SK-MEL-5 (cell line): ENCODE results near the gene CHST12. TPM values are rescaled to one million over a fixed set of nuclear protein-coding genes. Genes with fewer than 3 reads are reported as not detected.
"Not testable (repeated sequence)": the region's sequence is repeated elsewhere in the genome, so short reads cannot be mapped to it uniquely, and the experiment has no call there.

Experiments
- DNase-seq: peaks from one replicate; pipeline ENCODE4 v3.0.0-alpha.2; 2016; ENCODE audit warnings: low read depth, low spot score
- in situ Hi-C: cut with HindIII; loops from 2 replicates; pipeline ENCODE4 v1.10.0; 2016; ENCODE audit warnings: low sequenced_read_pairs, high pct_unique_total_duplicates, low pct_unique_long_range_greater_than_20kb
- total RNA-seq: library from RNA; depleted of rRNA; stranded (reverse); fragments of >200 nt; shearing (Covaris generic); gene quantifications from 2 replicates; pipeline ENCODE4 v1.2.3, GENCODE V29; 2014

The CHST12 gene
- total RNA-seq, 1 experiment from 2014 or later: 11.4 TPM

DNA sequence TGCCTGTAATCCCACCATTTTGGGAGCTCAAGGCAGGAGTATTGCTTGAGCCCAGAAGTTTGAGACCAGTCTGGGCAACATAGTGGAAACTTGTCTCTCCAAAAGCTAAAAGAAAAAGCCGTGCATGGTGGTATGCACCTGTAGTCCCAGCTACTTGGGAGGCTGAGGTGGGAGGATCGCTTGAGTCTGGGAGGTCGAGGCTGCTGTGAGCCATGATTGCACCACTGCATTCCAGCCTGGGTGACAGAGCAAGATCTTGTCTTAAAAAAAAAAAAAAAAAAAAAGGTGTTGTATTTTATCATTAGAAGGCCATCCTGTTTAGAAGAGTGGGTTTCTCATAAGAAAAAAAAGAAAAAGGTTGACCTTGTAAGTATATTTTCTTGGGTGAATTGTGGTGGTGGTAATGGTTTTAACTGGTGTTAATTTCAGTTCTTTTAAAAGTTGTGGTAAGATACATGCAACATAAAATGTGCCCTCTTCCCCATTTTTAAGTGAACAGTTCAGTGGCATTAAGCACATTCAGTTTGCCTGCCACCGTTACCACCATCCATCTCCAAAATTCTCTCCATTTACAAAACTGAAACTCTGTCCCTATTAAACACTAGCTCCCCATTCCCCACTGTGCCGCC is 38.1 kb downstream of the CHST12 start:
- in situ Hi-C loops: no loop called here
- DNase-seq: no peak

DNA sequence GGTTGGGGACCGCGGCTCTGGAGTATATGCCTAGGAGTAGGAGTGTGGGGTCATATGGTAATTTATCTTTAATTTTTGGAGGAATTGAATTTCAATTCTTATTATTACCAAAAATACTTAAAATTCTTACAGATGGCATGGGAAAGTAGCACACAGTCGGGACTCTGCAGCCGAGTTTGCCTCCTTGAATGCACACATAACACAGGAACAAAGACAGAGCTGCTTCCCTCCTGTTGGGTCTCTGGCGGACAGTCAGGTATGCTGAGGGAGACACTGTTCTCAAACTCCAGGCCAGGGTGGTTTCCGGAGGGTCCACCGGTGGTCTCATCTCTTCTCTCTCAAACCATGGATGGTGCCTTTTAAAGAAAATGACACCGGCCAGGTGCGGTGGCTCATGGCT is 40.1 kb downstream of the CHST12 start:
- DNase-seq: no peak
- in situ Hi-C loops: no loop called here

DNA sequence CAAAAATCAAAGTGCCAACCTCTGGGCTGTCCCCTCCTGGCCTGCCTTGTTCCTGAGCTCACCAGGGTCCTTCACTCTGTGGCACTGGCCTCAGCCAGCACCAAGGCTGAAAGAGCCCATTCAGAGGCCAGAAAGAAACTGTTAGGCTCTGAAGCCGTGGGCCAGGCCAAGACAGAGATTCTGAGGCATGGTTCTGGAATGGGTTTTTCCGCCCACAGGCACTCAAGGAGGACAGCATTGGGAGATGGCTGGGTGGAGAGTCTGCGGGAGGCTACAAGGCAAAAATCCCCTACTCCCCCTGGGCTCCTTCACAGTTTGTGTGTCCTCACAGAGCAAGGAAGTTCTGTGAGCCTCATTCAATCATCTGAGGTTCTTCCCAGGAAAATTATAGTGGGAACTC is 41.1 kb downstream of the CHST12 start:
- in situ Hi-C loops: no loop called here
- peak; percentile 17 for DNase-seq

GRCh38 chr7:2445047-2445446 is 41.6 kb downstream of the CHST12 start:
- in situ Hi-C loops: no loop called here
- DNase-seq: no peak

DNA sequence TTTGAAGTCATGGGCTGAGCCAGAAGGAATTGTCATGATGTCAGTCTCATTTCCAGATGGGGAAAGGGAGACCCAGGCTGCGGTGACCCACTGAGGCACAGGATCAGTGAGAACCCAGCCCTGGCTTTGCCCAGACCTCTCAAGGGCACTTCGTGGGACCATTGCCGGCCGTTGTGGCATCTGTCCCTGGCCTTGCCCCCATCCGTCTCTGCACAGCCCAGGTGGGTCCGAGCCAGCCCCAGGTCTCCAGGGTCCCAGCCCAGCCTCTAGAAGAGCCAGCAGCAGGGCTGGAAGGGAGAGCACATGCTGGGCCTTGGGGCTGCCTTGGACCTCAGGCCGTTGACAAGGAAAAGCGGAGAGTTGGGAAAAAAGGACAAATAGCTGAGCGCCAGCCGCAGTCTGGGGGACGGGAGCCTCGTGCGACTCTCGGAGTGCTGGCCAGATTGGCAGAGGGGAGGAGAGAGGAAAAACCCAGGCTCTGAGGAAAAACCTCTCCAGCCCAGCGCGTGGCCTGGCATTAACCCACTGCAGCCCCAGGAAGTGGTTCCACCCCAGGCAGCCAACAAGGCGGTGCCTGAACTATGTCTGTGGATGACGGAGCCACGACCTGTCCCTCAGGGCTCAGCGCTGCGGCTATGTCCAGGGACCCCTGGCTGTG is 42.6 kb downstream of the CHST12 start:
- DNase-seq: no peak
- in situ Hi-C loops: no loop called here

GRCh38 chr7:2446676-2447075 is 43.3 kb downstream of the CHST12 start:
- no peak for DNase-seq
- in situ Hi-C loops: no loop called here

DNA sequence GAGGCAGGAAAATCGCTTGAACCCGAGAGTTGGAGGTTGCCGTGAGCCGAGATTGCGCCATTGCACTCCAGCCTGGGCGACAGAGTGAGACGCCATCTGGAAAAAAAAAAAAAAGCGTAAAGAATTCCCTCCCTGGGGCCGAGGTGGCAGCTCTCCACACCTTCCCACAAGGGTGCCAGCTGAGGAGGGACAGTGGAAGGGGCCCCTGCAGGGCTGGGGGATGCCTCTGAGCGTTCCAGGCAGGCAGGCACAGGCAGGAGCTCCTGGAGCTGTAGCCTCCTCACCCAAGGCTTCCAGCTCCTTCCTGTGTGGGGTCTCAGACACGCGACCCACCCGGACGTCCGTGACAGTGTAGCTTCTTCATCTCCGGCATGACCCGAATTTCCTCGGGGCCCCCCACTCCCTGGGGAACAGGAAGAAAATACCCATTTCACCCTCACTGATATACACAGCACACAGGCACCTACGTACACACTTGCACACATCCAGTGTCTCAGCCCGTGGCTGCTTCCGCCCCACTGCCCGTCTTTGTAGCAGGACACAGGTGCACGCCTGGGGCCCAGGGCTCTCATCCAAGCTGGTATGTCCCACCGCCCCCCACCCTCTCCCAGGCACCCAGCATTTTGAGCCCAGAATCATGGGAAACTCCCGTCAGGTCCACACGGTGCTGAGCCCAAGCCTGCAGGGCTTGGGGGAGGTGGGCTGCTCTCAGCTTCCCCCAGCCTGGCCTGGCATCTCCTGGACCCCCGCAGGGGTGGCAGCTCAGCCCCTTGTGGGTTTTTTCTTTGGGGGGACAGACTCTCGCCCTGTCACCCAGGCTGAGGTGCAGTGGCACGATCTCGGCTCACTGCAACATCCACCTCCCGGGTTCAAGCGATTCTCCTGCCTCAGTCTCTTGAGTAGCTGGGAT is 47.0 kb downstream of the CHST12 start:
- no peak for DNase-seq
- in situ Hi-C loops: no loop called here

GRCh38 chr7:2451171-2452073 is 48.0 kb downstream of the CHST12 start:
- peak; percentile 86 for DNase-seq
- in situ Hi-C loops: no loop called here

- in situ Hi-C loops: no loop called here
- no peak for DNase-seq
Measured at GRCh38 chr7:2452074-2452507, 48.7 kb downstream of the CHST12 start.

DNA sequence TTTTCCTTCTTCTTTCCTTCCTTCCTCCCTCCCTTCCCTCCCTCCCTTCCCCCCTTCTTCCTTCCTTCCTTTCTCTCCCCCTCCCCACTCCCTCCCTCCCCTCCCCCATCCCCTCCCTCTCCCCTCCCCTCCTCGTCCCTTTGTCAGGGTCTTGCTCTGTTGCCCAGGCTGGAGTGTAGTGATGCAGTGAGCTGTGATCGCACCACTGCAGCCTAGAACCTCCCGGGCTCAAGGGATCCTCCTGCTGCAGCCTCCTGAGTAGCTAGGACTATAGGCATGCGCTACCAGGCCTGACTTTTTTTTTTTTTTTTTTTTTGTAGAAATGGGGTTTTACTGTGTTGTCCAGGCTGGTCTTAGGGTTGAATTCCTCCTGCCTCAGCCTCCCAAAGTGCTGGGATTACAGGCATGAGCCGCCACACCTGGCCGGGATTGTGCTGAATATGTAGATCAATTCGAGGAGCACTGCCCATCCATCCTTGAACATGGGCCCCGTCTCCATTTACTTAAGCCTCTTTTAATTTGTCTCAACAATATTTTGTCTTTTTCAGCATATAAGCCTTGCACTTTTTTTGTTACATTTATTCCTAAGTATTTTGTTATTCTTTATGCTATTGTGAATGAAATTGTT is 49.3 kb downstream of the CHST12 start:
- in situ Hi-C loops: no loop called here
- DNase-seq: no peak

GRCh38 chr7:2453849-2454248 is 50.4 kb downstream of the CHST12 start:
- in situ Hi-C loops, DNase-seq: not testable (repeated sequence)

- no peak for DNase-seq
- in situ Hi-C loops: no loop called here
Measured at GRCh38 chr7:2459674-2460073, 56.3 kb downstream of the CHST12 start.

GRCh38 chr7:2460188-2460587 is 56.8 kb downstream of the CHST12 start:
- in situ Hi-C loops: no loop called here

GRCh38 chr7:2460641-2461040 is 57.2 kb downstream of the CHST12 start:
- in situ Hi-C loops: no loop called here
- DNase-seq: no peak

More at GRCh38 chr7:2460188-2460587, 56.8 kb downstream of the CHST12 start:
- no peak for DNase-seq

- in situ Hi-C loops: no loop called here
- no peak for DNase-seq
Measured at GRCh38 chr7:2461268-2462026, 58.0 kb downstream of the CHST12 start.

DNA sequence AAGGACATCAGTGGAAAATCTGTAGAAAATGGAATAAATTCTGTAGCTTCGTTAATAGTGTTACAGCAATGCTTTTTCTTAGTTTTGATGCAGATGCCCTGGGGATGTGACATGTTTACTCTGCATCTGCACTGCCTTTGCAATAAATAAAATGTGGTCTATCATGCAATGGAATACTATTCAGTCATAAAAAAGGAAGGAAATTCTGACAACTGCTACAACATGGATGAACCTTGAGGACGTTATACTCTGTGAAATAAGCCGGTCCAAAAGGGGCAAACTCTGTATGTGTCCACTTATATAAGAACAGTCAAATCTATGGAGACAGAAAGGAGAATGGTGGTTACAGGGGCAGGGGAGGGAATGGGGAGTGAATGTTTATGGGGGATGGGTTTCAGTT is 59.3 kb downstream of the CHST12 start:
- no peak for DNase-seq
- in situ Hi-C loops: no loop called here
